HG02943 (cell line): ENCODE measurements around the gene IGSF8.

Source experiments
- ATAC-seq: cut with Tn5 transposase; IDR thresholded peaks from one replicate; pipeline ENCODE4 v1.9.1; 2021; ENCODE audit warnings: mild to moderate bottlenecking, low read depth, moderate library complexity; ENCODE audit not compliant: unreplicated experiment

IGSF8 gene

GRCh38 chr1:160091666-160092223, 6.7 kb downstream of the IGSF8 start:
- ATAC-seq = no peak

- no peak for ATAC-seq
Measured at GRCh38 chr1:160090760-160091159, 7.7 kb downstream of the IGSF8 start.

- no peak for ATAC-seq
Measured at GRCh38 chr1:160089883-160090282, 8.5 kb downstream of the IGSF8 start.

GRCh38 chr1:160087118-160087662, 11.2 kb downstream of the IGSF8 start:
- no peak for ATAC-seq

GRCh38 chr1:160086456-160086892, 11.9 kb downstream of the IGSF8 start:
- ATAC-seq = no peak

GRCh38 chr1:160085686-160086455, 12.5 kb downstream of the IGSF8 start:
- ATAC-seq = no peak

GRCh38 chr1:160084771-160085321, 13.6 kb downstream of the IGSF8 start:
- no peak for ATAC-seq

- ATAC-seq = no peak
Measured at GRCh38 chr1:160083968-160084770, 14.2 kb downstream of the IGSF8 start.

GRCh38 chr1:160082926-160083325, 15.5 kb downstream of the IGSF8 start:
- ATAC-seq = no peak

GRCh38 chr1:160082487-160082886, 15.9 kb downstream of the IGSF8 start:
- no peak for ATAC-seq

GRCh38 chr1:160081261-160081936, 17.0 kb downstream of the IGSF8 start, which contains the start of gene KCNJ9:
KCNJ9 (plus strand) TSS chr1:160081538; CDS start chr1:160084031, 2,493 bp downstream.
- ATAC-seq = no peak

- ATAC-seq = no peak
Measured at GRCh38 chr1:160080381-160081100, 17.9 kb downstream of the IGSF8 start.

GRCh38 chr1:160079448-160079847, 19.0 kb downstream of the IGSF8 start:
- ATAC-seq = no peak

GRCh38 chr1:160078512-160079195, 19.8 kb downstream of the IGSF8 start:
- no peak for ATAC-seq

GRCh38 chr1:160077486-160077885, 20.9 kb downstream of the IGSF8 start:
- ATAC-seq = no peak

GRCh38 chr1:160076295-160076694, 22.1 kb downstream of the IGSF8 start:
- no peak for ATAC-seq

- ATAC-seq = no peak
Measured at GRCh38 chr1:160075836-160076235, 22.6 kb downstream of the IGSF8 start.

GRCh38 chr1:160074865-160075264, 23.6 kb downstream of the IGSF8 start:
- ATAC-seq = no peak

GRCh38 chr1:160071289-160071688, 27.1 kb downstream of the IGSF8 start:
- ATAC-seq = no peak
